Nucleus accumbens (tissue), 56 donors: ENCODE measurements around the gene CFAP53.
A peak's percentile ranks its signal among the peaks of the same experiment; 100 is the strongest.
"Not testable (repeated sequence)": the region's sequence is repeated elsewhere in the genome, so short reads cannot be mapped to it uniquely, and the experiment has no call there.

Experiments
- DNase-seq, 56 donors: peaks; one replicate each; lab custom pipeline; 2025; lab: John Stamatoyannopoulos, UW

Gene CFAP53

GRCh38 chr18:50288348-50289107, 22.2 kb upstream of the CFAP53 start:
- DNase-seq = not testable (repeated sequence)

- DNase-seq = peak; percentile 83 to 100 (median 98)
These were observed 21.4 kb upstream of the CFAP53 start, which contains the start of gene CXXC1 for GRCh38 chr18:50287441-50288347. CXXC1 (minus strand) TSS chr18:50287692; CDS start chr18:50287589, 103 bp downstream.

GRCh38 chr18:50287028-50287440, 20.7 kb upstream of the CFAP53 start:
- DNase-seq = peak in 5 of 56 donors; percentile 36 to 61 (median 46)

GRCh38 chr18:50286391-50287027, 20.2 kb upstream of the CFAP53 start:
- peak in 6 of 56 donors; percentile 2 to 38 (median 29) for DNase-seq

- DNase-seq = no peak
These were observed 19.5 kb upstream of the CFAP53 start for GRCh38 chr18:50285631-50286321.

GRCh38 chr18:50285071-50285470, 18.8 kb upstream of the CFAP53 start:
- DNase-seq = no peak

- DNase-seq = no peak
These were observed 18.1 kb upstream of the CFAP53 start for GRCh38 chr18:50284255-50284885.

GRCh38 chr18:50283469-50284209, 17.3 kb upstream of the CFAP53 start:
- DNase-seq = no peak

- no peak for DNase-seq
These were observed 16.4 kb upstream of the CFAP53 start for GRCh38 chr18:50282521-50283335.

- DNase-seq = no peak
These were observed 15.8 kb upstream of the CFAP53 start for GRCh38 chr18:50281972-50282520.

GRCh38 chr18:50281295-50281971, 15.1 kb upstream of the CFAP53 start, which contains the start of gene MBD1:
MBD1 (minus strand) TSS chr18:50281523; CDS start chr18:50279992, 1,531 bp downstream.
- peak; percentile 92 to 100 (median 98) for DNase-seq

- DNase-seq = no peak
These were observed 14.5 kb upstream of the CFAP53 start for GRCh38 chr18:50280707-50281294.

- no peak for DNase-seq
These were observed 13.5 kb upstream of the CFAP53 start for GRCh38 chr18:50279752-50280151.

GRCh38 chr18:50277942-50278341, 11.6 kb upstream of the CFAP53 start:
- no peak for DNase-seq

GRCh38 chr18:50276452-50276851, 10.2 kb upstream of the CFAP53 start:
- no peak for DNase-seq

- no peak for DNase-seq
These were observed 9.3 kb upstream of the CFAP53 start for GRCh38 chr18:50275503-50276036.
